NCI-H2196 treated with DMSO at 0.1 percent for 48 hours (cell line): Measurements from ENCODE around the gene SLC41A2.
"Not testable (repeated sequence)": the region's sequence is repeated elsewhere in the genome, so short reads cannot be mapped to it uniquely, and the experiment has no call there.

ENCODE experiments used
- DNase-seq: peaks from one replicate; lab custom pipeline; 2025; ENCODE audit not compliant: unreplicated experiment; lab: John Stamatoyannopoulos, UW

SLC41A2 gene

DNA sequence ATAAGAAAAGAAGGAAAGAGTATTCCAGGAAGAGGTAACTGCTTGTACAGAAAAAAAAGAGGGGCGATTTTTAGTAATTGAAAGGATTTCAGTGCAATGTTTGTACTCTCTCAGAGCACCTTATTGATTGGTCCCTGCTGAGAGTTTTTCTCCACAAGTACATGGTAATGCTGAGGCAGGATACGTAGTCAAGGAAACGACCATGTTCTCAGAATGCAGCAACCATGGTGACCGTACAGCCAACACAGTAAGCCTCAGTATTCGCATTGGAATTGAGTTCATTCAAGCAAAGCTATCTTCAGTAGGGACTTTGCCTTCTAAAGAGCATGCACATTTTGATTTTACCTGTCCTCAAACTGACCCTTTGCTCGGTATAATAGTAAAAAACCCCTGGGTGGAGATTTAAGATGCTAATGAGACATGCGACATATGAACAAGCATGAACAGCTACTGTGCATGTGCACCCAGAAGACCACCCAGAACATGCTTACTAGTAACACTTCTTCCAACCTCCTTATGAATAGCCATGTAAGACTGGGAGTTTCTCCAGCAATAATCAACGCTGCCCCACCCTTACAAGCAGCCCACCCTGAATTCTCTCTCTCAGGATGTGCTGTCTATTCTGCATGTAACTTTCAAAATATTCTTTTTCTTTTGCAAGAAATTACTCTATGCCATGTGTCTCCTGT is 6.2 kb upstream of the SLC41A2 start:
- no peak for DNase-seq

DNA sequence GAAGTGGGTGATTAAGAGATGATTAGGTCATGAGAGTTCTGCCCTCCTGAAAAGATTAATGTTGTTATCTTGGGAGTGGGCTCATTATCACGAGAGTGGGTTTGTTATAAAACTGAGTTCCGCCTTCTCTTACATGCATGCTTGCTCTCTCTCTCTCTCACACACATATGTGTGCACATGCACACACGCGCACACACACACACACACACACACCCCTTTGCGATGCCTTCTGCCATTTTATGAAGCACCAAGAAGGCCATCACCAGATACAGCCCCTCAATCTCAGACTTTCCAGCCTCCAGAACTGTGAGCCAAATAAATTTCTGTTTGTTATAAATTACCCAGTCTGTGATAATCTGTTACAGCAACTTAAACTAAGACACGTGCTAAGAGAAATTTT is 5.7 kb upstream of the SLC41A2 start:
- no peak for DNase-seq

DNA sequence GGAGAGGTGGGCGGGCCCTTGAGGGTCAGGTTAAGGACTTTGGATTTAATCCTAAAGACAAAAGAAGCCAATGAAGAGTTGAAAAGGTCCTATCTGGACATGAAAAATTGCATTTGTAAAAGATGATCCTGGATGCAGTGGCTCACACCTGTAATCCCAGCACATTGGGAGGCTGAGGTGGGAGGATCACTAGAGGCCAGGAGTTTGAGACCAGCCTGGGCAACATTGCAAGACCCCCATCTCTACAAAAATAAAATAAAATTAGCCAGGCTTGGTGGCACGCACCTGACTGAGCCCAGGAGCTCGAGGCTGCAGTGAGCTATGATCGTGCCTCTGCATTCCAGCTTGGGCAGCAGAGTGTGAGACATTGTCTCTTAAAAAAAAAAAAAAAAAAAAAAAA is 2.4 kb upstream of the SLC41A2 start:
- no peak for DNase-seq

DNA sequence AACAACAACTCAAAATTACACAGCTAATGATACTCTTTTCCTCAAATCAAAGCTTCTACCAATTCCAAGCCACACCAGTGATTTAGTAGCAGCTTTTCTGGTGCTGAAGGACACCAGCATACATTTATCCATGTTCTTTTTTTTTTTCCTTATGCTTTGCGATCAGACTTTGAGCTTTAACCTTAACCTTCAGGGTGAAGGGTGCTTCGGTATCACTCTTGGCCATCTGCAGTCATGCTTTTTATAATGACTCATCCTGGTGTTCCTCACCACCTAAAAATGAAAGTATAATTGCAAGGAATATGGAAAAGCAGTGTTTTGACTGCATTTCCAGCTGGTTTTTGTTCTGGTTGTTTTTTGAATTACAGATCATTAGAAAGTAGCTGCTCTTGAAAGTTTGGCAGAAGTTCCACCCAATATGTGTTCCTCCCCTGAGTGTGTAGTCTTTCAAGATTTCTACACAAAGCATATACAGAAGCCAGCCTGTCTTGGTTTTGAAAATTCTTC is 1.3 kb upstream of the SLC41A2 start:
- no peak for DNase-seq

DNA sequence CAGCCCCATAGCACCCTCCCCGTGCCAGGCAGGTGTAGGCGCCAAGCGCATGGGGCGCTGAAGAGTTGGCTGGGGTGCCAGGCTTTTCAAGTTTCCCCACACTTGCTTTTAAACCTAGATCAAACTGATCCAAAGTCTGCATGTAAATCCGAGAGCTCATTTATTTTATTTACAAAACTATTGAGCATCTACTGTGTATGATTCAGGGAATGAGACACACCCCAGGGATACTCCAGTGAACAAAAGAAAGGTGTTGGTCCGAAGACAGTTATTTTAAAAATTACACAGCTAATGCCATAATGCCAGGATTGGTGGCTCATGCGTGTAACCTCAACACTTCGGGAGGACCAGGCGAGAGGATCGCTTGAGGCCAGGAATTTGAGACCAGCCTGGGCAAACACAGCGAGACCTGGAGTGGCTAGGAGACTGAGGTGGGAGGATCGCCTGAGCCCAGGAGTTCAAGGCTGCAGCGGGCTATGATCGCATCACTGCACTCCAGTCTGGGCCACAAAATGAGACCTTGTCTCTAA is 780 bp upstream of the SLC41A2 start:
- DNase-seq = no peak

DNA sequence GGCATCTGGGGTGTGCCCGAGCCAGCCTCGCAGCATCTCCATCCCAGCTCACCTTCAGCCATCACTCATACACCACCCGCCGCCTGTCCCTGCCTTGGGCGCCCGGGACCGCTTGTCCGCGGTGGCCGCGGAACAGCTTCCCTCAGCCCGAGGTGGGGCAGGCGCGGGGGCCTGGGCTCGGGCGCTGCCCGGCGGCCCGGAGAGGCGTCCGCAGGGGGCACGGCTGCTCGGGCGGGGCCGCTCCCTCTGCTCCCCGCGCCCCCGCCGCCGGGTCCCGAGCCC is 430 bp downstream of the SLC41A2 start:
- no peak for DNase-seq

DNA sequence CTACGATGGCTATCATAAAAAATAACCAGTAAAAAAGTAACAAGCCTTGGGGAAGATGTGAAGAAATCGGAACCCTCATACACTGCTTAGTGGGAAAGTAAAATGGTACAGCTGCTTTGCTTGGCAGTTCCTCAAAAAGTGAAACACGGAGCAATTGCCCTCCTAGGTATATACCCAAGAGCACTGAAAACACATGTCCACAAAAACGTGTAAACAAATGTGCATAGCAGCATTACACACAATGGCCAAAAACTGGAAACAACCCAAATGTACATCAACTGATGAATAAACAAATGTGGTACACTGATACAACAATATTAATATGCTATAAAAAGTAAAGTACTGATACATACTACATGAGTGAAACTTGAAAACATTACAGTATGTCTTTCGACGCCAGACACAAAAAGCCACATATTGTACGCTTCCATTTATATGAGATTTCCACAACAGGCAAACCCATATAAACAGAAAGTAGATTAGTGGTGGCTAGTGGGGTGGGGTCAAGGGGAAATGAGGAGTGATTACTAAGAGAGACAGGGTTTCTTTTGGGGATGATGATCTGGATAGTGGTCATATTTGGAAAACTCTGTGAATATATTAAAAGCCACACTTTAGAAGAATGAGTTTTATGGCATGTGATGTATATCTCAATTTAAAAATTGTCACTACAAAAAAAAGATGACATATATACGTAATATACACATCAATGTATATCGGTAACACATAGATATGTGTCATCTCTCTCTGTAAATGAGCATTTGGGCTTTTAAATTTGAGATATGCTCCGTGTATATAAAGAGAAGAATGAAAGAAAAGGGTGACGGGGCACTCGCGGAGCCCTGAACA is 996 bp downstream of the SLC41A2 start:
- no peak for DNase-seq

DNA sequence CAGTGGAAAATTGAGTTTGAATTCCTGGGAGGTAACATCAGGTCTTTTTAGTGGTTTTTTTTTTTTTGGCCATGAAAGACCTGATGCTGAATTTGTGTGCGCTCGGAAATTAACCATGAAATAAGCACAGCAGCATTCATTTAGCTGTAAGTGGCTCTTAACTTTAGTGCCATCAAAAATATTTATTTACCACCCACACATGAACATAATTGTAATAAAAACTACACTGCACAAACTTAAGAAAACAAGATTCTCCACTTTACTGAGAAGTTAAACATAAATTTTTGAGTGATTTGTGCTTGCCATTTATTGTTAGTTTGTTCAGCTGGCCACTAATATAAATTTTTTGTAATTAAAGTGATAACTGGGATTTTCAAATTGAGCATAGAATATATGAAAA is 2.4 kb downstream of the SLC41A2 start:
- no peak for DNase-seq

DNA sequence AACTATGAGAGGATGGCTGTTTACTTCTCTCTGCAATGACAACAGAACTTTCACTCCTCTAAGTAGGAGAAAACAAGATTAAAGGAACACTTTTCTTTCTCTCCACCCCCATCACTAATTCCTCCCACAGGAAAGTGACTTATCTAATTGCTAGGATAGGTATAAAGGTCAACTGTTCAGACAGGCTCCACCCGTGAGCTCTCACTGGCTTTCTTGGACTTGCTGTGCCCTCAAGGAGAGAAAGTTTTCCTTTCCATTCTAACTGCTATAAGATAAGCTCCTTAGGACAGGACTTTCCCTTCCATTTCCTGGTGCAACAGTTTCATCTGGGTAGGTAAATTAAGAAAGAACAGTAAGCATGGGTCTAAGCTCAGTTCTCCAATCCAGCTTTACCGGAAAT is 4.8 kb downstream of the SLC41A2 start:
- DNase-seq = no peak

DNA sequence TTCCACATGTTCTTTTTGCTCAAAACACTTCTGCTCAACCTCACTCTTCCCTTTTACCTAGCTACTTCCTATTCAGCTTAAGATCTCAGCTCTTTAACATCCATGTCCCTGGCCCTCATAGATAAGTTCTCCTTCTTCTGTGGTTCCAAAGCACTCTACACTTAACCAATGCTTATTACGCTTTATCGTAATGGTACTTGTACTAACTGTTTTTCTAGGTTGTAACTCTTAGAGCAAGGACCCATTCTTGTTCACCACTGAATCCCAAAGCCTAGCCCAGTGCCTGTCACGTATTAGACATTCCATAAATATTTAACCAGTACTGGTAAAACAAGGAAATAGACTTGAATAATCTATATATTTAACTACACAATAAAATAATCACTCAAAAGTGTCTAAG is 5.3 kb downstream of the SLC41A2 start:
- DNase-seq = no peak

DNA sequence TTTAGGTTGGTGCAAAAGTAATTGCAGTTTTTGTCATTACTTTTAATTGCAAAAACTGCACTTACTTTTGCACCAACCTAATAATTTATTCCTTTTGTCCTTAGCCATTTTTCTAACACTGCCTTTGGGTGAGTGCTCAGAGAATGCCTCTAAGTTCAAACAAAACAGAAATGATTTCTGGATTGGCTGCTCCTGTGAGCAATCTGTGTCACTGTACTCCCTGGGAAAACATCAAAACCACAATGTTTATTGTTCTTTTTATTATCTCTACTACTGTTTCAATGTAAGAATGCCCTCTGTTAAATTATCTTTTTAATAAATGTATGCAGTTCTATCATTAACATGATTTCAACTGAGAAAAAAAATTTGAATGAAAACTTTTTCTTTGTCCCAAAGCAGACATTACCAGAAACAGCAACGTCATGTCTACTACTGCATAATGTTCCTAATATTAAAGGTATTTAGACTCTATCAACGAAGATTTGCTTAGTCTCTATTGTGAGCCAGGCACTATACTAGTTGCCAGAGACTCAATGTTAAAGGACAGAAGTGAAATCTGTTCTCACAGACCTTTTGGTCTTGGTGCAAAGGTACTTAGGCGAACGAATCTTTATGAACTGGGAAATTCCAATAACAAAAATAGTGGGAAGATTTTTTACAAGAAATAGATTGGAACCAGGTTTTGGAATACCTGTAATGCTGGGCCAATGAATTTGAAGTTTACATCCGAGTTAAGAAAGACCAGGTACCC is 6.2 kb downstream of the SLC41A2 start:
- no peak for DNase-seq

DNA sequence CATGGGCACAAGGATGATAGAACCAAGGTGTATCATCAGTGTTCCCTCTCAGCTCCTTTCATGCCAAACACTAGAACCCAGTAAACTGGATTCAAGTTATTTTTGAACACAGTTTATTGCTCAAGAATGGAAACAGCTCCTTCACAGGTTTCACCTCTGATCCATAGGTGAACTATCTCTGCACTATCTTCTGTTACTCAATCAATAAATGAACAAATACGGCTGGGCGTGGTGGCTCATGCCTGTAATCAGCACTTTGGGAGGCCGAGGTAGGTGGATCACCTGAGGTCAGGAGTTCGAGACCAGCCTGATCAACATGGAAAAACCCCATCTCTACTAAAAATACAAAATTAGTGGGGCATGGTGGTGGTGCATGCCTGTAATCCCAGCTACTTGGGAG is 9.4 kb downstream of the SLC41A2 start:
- DNase-seq = not testable (repeated sequence)

DNA sequence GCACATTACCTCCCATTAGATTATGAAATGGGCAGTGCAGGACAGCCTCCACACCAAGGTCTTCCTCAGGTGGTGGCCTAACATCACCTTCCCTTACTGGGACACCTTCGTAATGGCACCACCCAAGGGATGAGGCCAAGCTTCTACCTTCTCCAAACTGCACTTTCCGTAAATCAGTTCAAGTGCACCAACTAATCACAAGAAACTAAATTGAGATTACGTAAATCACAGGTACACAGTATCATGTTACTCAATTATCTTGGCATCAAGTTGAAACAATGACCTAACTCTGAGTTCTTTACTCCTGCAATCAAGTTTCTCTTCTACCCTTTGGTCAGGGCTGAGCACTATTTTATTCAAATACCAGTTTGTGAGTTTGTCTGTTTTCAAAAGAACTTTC is 13.8 kb downstream of the SLC41A2 start:
- no peak for DNase-seq

DNA sequence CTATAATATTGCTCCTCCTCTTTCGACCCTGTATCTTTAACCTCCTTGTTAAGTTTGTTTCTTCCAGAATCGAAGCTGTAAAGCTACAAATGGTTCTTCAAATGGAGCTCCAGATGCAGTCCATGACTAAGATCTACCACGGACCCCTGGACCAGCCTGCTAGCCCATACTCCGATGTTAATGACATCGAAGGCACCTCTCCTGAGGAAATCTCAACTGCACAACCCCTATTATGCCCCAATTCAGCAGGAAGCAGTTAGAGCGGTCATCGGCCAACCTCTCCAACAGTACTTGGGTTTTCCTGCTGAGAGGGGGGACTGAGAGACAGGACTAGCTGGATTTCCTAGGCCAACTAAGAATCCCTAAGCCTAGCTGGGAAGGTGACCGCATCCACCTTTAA is 14.7 kb downstream of the SLC41A2 start:
- not testable (repeated sequence) for DNase-seq

DNA sequence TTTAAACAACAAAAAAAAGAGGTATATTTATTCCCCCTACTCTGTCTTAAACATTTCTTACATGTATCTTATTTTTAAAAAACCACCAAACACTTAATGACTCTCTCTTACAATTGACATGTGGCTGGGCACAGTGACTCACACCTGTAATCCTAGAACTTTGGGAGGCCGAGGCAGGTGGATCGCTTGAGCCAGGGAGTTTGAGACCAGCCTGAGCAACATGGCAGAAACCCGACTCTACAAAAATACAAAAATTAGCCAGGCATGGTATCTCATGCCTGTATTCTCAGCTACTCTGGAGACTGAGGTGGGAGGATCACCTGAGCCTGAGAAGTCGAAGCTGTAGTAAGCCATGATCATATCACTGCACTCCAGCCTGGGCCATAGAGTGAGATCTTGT is 16.0 kb downstream of the SLC41A2 start:
- no peak for DNase-seq

DNA sequence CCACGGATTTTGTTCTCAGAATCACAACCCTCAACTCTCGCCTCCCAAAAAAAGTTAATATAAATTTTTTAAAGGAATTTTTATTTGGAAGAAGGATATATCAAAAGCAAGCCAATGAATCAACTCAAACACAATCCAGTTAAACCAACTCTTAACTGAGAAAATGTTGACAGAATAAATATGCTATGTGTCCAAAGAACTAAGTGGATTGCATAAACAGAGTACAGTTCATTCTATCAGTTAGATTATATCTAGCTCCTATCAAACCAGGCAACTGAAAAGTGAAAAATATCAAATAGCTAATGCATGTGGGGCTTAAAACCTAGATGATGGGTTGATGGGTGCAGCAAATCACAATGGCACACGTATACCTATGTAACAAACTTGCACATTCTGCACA is 16.6 kb downstream of the SLC41A2 start:
- DNase-seq = no peak

DNA sequence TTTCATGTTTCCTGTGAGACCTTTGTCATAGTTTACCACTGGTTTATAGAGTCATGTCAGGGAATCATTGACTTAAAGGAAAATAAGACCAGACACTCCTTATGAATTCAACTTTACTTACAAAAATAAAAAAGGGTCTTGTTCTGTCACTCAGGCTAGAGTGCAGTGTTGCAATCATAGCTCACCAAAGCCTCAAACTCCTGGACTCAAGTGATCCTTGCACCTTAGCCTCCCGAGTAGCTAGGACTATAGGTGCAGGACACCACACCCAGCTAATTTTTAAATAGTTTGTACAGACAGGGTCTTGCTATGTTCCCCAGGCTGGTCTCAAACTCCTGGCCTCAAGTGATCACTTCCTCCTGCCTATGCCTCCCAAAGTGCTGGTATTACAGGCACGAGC is 19.0 kb downstream of the SLC41A2 start:
- no peak for DNase-seq

DNA sequence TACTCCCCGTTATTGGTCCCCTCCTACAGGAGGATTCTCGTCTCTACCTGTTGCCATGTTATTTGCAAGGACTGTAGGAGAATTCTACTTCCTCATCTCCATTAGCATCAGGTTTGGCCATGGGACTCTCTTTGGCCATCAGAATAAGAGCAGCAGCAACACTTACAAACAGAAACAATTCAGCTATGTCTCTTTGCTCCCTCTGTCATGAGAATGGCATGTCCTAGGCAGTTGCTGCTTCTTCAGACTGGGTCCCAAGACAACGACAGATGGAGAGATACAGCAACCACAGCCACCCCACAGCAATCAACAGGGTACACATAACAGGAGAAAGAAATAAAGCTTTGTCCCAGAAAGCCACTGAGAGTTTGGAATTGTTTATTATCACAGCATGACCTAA is 19.7 kb downstream of the SLC41A2 start:
- no peak for DNase-seq

DNA sequence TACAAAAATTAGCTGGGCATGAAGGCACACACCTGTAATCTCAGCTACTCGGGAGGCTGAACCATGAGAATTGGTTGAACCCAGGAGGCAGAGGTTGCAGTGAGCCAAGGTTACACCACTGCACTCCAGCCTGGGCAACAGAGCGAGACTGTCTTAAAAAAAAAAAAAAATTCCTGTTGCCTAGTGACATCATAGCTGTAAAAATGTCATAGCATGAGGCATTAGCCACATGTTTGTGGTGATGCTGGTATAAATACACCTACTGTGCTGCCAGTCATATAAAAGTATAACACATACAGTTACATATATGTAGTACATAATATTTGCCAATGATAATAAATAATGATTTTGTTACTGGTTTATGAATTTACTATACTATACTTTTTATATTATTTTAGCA is 22.2 kb downstream of the SLC41A2 start:
- no peak for DNase-seq

DNA sequence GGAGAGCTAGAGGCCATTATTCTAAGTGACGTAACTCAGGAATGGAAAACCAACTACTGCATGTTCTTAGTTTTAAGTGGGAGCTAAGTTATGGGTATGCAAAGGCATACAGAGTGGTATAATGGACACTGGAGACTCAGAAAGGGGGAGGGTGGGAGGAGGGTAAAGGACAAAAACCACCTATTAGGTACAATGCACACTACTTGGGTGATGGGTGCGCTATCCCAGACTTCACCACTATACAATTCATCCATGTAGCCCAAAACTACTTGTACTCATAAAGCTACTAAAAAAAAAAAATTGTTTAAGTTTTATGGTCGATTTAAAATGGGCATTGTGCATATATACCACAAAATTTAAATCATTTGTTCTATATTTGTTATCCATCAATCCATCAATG is 24.3 kb downstream of the SLC41A2 start:
- no peak for DNase-seq

DNA sequence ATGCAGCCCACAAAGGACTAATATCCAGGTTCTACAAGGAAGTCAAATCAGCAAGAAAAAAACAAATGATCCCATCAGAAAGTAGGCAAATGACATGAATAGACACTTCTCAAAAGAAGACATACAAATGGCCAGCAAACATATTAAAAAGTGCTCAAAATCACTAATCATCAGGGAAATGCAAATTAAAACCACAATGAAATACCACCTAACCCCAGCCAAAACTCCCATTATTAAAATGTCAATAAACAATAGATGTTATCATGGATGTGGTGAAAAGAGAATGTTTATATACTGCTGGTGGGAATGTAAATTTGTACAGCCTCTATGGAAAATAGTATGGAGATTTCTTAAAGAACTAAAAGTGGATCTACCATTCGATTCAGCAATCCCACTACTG is 25.0 kb downstream of the SLC41A2 start:
- no peak for DNase-seq
